Jurkat, Clone E6-1 (cell line): ENCODE measurements around the gene FAM227A.

ENCODE experiments used
- DNase-seq: peaks from one replicate; pipeline ENCODE4 v3.0.0-alpha.2; 2011; ENCODE audit warnings: low read depth, low spot score
- H3K4me3 ChIP-seq: 2 replicates; pipeline ENCODE4 v1.5.1; 2011; ENCODE audit warnings: mild to moderate bottlenecking, low read length, control low read depth, moderate library complexity

FAM227A gene

GRCh38 chr22:38566726-38567504 lies 89.3 kb downstream of the FAM227A start:
- DNase-seq, result no peak
- H3K4me3 ChIP-seq, result no peak overlapping the region

DNA sequence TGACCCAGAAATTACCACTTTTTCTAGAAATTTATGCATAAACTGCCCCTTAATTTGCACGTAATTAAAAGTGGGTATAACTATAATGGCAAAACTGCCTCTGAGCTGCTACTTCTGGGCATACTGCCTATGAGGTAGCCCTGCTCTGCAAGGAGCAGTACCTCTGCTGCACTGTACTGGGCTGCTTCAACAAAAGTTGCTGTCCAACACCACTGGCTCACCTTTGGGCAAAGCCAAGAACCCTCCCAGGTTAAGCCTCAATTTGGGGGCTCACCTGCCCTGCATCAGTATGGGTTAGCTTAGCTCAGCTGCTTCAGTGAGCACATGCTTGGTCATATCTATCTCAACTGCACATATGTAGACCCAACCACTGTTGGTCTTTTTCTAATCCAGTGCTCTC lies 90.8 kb downstream of the FAM227A start:
- no peak for DNase-seq
- no peak overlapping the region for H3K4me3 ChIP-seq

- no peak for DNase-seq
- H3K4me3 ChIP-seq, result no peak overlapping the region
Measured at GRCh38 chr22:38564669-38565068, 91.5 kb downstream of the FAM227A start.

DNA sequence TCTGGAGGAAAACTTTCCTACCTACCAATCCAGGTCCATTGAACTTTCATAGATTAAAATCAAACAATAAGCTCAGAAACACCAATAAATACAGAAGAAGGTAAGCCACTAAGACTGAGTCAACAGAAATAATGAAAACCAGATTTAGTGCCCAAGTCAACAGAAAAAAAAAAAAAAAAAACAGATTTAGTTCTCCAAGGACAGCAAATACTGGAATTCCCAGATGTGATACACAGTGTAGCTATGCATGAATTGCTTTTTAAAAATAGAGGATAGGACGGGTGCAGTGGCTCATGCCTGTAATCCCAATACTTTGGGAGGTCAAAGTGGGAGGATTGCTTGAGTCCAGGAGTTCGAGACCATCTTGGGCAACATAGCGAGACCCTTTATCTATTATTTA lies 101.9 kb downstream of the FAM227A start:
- DNase-seq, result no peak
- H3K4me3 ChIP-seq, result no peak overlapping the region

GRCh38 chr22:38549101-38549894 lies 106.9 kb downstream of the FAM227A start:
- H3K4me3 ChIP-seq, result no peak overlapping the region
- no peak for DNase-seq

DNA sequence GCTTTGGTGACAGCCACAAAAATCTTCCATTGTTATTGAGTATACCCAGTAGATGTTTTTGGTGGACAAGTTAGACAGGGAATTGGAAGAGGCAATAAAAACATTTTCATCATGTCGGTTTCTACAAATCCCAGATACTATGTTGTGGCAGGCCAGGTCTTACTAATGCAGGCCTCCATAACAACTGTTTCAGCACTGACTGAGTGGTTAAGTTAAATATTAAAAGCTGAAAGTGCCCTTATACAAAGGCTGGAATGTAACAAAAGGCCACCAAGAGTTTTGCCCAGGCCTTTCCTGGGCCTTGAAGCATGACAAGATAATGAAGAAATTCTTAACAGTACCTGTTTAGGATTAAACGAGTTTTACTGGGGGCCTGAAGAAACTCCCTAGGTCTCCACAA lies 115.5 kb downstream of the FAM227A start:
- H3K4me3 ChIP-seq, result no peak overlapping the region
- DNase-seq, result no peak

GRCh38 chr22:38531251-38531938 lies 124.8 kb downstream of the FAM227A start:
- DNase-seq, result no peak

More at GRCh38 chr22:38531251-38531938, 124.8 kb downstream of the FAM227A start:
- no peak overlapping the region for H3K4me3 ChIP-seq
